GM21381 (cell line): ENCODE results near the gene SUN2.
"Not testable (repeated sequence)": the region's sequence is repeated elsewhere in the genome, so short reads cannot be mapped to it uniquely, and the experiment has no call there.

ENCODE experiments used
- ATAC-seq: cut with Tn5 transposase; IDR thresholded peaks from one replicate; pipeline ENCODE4 v1.9.1; 2021; ENCODE audit warnings: mild to moderate bottlenecking, moderate library complexity; ENCODE audit not compliant: unreplicated experiment

SUN2 gene, protein sequence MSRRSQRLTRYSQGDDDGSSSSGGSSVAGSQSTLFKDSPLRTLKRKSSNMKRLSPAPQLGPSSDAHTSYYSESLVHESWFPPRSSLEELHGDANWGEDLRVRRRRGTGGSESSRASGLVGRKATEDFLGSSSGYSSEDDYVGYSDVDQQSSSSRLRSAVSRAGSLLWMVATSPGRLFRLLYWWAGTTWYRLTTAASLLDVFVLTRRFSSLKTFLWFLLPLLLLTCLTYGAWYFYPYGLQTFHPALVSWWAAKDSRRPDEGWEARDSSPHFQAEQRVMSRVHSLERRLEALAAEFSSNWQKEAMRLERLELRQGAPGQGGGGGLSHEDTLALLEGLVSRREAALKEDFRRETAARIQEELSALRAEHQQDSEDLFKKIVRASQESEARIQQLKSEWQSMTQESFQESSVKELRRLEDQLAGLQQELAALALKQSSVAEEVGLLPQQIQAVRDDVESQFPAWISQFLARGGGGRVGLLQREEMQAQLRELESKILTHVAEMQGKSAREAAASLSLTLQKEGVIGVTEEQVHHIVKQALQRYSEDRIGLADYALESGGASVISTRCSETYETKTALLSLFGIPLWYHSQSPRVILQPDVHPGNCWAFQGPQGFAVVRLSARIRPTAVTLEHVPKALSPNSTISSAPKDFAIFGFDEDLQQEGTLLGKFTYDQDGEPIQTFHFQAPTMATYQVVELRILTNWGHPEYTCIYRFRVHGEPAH

DNA sequence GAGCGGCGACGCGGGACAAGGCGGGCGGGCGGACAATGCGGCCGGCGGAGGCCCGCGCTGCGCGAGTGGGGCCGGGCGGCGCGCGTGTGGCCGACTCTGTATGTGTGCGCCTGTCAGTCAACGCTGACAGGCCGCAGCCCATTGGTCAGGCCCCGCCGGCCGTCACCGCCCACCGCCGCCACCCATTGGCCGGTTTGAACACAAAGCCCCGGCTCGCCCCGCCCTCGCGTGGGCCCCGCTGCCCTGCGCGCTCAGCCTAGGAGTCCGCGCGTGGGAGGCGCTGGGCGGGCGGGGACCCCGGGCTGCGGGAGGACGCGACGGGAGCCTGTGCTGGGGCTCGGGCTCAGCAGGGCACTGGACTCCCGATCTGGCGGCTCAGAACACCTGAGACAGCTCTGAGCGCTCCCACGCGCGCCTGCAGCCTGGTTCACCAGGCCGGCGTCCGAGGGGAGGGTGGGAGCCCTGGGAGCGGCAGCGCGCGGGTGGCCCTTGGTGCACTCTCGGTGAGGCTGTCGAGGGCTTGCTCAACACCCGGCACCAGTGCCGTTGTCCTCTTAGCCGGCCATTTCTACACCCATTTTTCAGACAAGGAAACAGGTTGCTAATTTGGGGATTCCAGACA lies at the start of gene SUN2:
Gene SUN2, minus strand, starts transcription at position 88 of the 622 bp plus-strand sequence. CDS start 3,370 bp downstream, outside the sequence.
- ATAC-seq: peak; percentile 59

DNA sequence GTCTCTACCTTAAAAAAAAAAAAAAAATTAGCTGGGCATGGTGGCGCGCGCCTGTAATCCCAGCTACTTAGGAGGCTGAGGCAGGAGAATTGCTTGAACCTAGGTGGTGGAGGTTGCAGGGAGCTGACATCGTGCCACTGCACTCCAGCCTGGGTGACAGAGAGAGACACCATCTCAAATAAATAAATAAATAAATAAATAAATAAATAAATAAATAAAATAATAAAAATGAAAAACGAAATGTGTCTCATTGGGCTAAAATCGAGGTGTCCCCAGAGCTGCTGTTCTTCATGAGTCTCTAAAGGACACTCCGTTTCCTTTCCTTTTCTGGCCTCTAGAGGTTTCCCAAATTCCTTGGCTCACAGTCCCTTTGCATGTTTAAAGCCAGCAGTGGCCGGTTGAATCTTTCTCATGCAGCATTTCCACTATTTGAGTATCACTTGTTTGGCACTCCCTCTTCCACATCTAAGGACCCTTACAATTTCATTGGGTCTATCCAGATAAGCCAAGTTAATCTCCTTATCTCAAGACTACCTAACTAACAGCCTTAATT lies 49.3 kb upstream of the SUN2 start:
- ATAC-seq: not testable (repeated sequence)

DNA sequence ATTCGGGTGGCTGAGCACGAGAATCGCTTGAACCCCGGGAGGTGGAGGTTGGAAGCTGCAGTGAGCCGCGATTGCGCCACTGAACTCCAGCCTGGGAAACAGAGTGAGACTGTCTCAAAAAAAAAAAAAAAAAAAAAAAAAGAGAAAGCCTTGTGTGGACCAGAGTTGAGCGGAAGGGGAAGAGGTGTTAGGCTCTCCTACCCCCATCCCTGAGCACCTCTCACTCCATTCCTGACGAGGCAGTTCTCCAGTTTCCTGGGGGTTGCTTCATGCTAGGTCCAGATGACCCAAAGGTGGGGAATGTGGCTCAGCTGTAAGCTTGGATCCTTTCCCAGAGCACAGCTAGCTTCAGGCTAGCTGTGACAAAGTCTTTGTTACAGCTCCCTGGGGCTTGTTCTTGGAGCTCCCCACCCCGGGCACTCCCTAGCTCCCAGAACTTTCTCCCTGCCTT lies 46.9 kb upstream of the SUN2 start:
- no peak for ATAC-seq

DNA sequence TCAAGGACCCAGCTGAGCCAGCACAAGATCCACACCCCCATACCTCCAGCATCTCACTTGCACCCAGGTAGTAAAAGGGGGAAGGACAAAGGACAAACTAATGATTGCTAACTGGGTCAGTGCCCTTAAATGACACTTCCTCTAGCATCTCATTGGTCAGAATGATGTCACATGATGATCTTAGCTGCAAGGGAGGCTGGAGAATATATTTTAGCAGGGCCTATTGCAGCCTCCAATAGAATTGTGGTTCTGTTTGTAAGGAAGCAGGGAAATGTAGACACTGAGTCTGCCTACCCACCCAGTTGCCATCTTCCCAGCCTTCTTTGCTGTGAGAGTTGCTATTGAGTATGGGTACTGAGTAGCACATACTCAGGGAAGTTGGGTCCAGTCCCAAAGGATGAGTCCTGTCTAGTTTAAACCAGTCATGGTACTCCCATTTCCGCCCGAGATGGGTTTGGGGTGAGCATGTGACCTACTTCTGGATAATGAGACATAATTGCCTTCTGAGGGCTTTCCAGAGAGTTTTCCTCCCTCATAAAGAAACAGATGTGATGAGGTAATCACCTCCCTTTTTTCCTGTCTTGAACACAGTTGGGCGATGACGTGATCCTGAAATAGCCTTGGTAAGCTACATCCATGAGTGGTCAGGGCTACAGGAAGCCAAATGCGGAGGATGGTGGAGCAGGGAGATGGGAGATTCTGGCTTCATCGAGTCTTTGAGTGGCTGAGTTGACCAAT lies 43.6 kb upstream of the SUN2 start:
- no peak for ATAC-seq

DNA sequence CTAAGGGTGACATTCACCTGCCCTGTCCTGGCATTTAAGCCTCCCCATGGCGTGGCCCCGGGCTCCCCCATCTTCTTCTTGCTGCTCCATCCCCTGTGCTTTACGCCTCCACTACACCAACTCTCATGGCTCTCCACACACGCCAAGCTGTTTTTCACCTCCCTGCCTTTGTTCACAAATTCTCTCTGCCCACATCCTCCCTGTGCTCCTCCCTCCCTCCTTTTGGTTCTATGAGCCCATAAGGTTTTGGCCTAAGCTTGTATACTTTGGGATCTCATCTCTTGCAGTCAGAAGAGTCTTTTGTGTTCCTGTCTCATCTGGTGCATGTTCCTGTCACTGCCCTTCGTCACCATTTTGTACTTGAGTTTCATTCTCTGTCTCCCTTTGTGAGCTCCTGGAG lies 42.7 kb upstream of the SUN2 start:
- ATAC-seq: no peak

DNA sequence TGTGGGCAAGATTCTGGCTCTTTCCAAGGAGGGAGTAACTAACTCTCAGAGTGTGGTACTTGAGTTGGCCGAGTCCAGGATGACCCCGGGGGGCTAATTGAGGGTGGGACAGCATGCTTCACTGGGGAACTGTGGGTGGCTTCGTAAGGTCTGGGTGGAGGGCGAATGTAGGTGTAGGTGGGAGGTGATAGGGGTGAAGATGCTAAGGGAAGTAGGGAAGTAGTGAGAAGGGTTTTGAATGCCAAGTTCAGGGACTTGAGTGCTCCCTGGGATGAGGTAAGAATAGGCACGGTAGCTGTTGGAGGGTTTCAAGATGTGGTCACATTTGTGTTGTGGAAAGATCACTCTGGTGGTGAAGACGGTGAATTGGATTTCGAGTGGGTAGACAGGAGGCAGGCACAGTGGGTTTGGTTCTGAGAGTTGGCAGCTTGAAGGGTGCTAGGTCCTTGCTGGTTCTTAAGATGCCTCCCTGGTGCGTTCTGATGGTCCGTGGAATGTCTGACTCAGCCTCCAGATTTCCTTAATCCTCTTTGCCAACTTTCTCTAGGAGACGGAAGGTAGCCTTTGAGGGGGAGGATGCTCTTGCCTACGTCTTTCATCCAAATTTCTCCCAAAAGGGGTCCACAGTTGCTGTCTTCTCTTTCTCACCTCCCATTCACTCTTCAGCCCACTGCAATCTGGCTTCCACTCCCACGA lies 40.6 kb upstream of the SUN2 start:
- no peak for ATAC-seq

DNA sequence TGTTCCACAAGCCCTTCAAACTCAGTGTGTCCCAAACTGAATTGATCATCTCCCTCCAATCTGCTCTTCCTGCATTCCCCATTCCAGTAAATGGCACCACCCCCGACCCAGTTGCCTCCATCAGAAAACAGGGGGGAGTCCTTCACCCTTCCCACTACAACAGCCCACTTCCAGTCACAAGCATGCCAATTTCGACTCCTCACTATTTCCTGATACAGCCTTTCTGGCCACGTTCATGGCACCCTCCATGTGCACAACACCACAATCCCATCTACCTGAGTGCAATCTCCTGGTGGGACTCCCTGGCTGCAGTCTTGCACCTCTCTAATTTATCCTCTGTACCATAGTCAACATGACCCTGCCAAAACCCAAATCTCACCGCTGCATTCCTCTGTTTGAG lies 39.8 kb upstream of the SUN2 start:
- no peak for ATAC-seq

DNA sequence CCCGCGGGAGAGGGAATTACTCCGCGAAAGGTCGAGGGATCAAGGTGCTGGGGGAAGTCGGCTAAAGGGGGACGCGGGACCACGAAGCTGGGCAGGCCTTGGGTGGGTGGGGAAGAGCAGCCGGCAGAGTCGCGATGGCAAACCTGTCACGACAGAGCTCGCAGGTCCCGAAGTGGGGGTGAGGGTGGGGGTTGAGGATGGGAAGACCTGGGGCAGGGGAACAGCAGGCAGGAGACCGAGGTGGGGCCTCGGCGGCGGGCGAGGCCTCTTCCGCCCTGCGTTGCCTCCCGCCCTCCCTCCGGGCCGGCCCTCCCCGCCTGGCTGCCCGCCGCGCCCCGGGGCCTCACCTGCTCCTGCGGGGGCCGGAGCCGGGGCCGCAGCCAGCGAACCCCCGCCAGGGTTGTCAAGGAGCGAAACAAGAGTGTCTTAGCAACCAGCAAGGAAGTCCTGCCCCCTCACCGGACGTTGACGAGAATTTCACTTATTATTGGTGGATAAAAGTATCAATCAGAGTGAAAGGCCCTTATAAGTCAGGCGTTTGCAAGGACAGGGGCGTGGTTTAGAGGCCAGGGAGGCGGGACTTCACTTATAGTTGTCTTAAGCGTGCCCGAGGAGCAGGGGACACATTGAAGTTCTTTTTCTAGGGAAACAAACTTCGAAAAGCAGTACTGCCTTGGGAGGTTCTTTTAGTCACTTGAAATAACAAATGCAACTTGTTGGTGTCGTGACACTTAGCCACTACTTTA lies 38.1 kb upstream of the SUN2 start, which contains the start of gene DNAL4:
Gene DNAL4, minus strand, starts transcription at position 423 of the 746 bp plus-strand sequence. CDS start 11,412 bp downstream, outside the sequence.
- ATAC-seq: peak; percentile 98

DNA sequence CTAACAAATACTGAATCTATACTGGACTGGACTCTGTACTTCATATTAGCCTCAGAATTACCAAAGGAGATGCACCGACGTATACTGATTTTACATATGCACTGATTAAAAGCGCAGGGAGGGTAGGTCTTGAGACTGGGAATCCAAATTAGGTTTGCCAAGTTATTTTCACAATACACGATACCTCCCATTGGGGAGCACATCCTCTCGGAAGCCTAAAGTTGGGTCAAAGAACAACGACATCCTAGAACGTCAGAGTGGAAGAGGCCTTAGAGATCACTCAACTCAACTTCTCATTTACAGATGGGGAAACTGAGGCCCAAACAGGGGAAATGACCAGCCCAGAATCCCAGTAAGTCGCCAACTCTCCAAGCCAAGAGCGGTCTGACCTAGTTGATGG lies 37.5 kb upstream of the SUN2 start:
- no peak for ATAC-seq

DNA sequence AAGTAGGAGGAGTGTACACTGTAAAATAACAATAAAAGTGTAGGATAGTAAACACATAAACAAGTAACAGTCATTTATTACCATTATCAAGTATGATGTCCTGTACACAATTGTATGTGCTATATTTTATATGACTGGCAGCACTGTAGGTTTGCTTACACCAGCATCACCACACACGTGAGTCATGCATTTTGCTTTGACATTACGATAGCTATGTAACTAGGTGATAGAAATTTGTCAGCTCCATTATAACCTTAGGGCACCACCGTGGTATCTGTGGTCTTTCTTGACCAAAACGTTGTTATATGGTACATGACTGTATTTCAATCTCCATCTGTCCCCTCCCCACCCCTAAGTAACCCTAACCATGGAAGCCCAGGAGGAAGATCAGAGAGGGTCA lies 37.0 kb upstream of the SUN2 start:
- ATAC-seq: no peak

DNA sequence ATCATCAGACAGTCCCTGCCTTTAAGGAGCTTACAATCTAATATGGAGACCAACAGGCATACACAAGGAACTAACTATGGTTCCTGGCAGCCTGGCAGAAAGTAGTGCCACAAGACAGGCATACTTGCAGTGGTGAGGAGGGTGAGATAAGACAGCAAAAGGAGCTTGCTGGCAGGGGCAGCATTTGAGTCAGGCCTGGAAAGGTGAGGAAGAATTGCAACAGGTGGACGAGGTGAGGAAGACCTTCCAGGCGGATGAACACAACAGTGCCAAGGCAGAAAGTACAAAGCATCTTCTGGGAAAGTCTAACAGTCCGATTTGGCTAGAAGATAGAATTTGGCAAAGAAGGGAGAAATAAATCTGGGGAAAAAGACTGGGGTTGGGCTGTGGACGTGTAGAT lies 33.8 kb upstream of the SUN2 start:
- no peak for ATAC-seq

DNA sequence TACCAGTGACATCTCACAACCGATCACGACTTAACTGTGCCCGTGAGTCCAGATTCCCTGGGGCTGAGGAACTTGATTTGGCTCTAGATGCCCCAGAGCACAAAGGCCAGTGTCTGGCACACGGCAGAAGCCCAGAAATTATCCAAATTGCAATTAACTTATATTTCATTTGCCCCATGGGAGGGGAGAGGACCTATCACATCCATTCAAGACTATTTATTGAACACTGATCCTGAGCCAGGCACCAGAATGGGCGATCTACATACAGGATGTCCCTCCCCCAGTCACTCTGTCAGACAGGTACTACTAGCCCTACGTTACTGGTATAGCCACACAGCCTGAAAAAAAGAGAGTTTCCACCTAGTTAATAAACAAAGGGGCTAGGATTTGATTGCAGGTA lies 33.0 kb upstream of the SUN2 start:
- ATAC-seq: no peak

DNA sequence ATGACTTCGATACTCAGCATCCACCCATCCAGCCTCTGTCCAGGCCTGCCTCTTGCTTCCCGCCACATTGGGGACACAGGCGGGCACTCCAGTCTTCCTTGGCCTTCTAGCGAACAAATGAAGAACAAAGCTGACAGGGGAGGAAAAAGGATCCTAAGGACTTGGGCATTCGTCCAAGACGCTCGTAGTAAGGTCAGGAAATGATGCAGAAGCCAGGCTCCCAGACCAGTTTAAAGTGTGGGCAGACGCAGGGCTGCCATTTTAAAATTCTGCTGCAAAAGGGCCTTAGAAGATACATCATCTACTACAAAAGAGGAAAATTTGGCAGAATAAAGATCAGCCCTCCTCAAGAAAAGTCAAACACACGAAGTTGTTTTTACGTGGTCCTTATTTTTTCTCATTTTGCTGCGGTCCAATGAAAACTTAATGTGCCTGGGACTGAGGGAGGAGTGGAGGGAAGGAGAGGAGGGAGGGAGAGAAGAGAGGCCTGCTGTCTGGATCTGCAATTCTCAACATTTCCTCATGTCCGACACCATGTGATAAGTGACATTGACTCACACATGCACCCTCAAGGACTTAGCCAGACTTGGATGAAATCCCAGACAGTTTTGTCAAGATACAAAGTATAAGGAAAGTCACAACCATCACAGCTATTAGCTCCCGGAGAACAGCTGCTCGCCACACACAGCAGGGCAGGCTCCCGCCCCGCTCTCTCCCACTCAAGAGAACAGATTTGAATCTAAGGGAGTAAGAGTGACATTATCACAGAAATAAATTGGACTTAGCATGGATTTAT lies 32.4 kb upstream of the SUN2 start:
- no peak for ATAC-seq

DNA sequence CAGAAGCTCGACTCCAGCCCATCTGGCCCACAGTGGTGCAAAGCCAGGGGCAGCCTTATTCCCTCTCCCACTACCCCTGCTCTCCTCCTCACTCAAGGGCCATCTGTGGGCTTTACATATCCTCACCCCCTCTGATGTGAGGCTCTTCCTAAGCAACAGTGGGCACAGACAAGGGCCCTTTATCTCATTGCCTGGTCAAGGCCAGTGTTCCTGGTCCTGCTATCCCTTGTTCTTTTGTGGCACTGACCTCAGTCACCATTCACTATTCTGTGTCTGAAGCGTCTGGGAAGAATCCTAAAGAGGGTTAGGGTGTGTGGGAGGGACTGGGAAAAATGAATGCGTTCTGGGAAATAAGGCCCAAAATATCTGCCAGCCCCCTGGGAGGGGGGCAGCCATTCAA lies 30.8 kb upstream of the SUN2 start:
- no peak for ATAC-seq

DNA sequence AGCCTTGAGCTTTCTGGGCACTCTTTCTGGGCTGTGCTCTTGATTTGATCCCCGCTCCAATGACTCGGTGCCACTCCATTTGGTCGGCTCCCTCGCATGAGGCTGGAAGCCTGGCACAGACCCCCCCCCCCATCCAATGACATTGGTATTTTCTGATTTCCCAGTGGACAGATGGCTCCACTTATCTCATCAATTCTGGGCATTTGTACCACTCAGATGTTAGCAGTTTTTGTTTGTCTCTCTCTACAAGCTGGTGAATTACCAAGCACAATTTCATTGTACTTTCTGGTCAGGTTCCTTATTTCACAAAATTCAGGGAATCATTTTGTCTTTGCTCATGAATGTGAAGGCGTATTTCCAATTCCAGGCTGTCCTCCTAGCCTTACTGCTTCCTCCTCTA lies 29.1 kb upstream of the SUN2 start:
- no peak for ATAC-seq

DNA sequence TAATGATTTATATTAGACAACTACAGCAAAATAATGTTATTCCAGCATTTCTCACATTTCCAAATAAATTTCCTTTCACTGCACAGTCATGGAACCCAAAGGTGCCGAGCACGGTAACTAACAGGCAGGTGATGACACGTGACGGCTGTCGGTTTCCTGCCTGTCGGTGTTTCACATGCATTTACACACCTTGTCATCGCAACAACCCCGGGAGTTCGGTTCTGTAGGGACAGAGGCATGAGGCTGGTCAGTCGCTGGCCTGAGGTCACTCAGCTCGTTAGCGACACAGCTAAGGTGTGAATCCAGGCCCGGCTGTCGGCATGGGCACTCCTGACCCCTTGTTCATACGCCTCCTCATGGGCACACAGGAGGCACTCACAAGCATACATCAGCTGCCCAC lies 28.2 kb upstream of the SUN2 start:
- no peak for ATAC-seq

DNA sequence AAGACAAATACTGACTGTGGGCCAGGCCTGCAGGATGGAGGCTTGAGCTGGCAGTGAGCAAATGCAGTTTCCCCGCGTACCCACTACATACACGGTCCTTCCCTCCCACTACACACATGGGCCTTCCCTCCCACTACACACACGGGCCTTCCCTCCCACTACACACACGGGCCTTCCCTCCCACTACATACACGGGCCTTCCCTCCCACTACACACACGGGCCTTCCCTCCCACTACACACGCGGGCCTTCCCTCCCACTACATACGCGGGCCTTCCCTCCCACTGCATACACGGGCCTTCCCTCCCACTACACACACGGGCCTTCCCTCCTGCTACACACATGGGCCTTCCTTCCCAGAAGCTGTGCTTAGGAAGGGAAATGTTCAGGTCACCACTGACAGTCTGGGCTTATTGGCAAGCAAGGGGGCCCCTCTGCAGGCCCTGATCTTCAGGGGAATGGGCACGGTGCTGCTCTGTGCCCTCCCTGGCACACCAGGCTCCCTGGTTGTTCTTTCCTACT lies 27.4 kb upstream of the SUN2 start:
- ATAC-seq: no peak

DNA sequence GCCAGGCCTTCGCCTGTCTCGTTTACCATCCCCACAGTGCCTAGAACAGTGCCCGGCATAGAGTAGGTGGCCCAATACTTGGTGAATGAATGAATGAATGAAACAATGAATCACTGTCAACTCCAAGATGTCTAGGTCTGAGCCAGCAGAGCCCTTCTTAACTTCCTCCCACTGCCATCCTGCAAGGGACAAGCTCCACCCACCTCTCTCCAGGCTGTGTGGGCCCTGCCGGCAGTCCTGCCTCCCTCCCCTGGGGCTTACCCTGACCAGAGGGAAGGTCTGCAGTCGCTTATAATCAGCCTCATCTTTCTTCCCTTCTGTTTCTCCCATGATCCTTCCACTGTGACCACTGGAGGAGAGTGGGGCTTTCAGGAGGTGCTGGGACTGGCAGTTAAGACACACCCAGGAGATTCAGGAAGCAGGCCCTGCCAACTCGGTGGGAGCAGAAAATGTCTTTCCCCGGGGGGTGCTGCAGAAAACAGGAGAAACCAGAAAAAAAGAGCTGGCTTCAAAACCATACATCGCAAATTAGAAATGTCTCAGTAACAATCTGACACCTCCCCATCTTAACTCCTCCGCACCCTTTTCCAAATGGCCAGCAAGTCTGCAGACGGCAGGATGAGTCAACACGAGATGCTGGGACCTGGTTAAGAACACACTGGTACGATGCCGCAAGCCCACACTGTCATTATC lies 26.8 kb upstream of the SUN2 start:
- no peak for ATAC-seq
